Ishikawa (cell line): Measurements from ENCODE around the gene PXDN.

Experiments
- RAD21 ChIP-seq: IDR thresholded peaks from 2 replicates; pipeline ENCODE4 v1.6.1; 2012; ENCODE audit warnings: low read depth
- TAF1 ChIP-seq: IDR thresholded peaks from 2 replicates; pipeline ENCODE4 v1.6.1; 2012; ENCODE audit warnings: low read depth, mild to moderate bottlenecking
- TCF12 ChIP-seq: IDR thresholded peaks from 2 replicates; pipeline ENCODE4 v1.6.1; 2012; ENCODE audit warnings: low read depth
- TEAD4 ChIP-seq: IDR thresholded peaks from 2 replicates; pipeline ENCODE4 v1.6.1; 2012
- ZBTB7A ChIP-seq: IDR thresholded peaks from 2 replicates; pipeline ENCODE4 v1.6.1; 2012; ENCODE audit warnings: low read depth
- TF ChIP-seq, protein P1 (sequence below): IDR thresholded peaks from 2 replicates; pipeline ENCODE4 v1.6.1; 2012

GRCh38 chr2:1773883-1774282, 29.6 kb upstream of the PXDN start:
- TF ChIP-seq TCF12 (no peak), TEAD4 (no peak), TAF1 (no peak), RAD21 (no peak), ZBTB7A (no peak)
- TF ChIP-seq, protein P1, sequence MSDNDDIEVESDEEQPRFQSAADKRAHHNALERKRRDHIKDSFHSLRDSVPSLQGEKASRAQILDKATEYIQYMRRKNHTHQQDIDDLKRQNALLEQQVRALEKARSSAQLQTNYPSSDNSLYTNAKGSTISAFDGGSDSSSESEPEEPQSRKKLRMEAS = no peak
